HCT116 (cell line): ENCODE data around the gene AMPD1. TPM values are rescaled to one million over a fixed set of nuclear protein-coding genes. Genes with fewer than 3 reads are reported as not detected.

Source experiments
- ATAC-seq: fragments of 200-7000 bp; cut with Tn5 transposase; 2 replicates; pipeline ENCODE4 v1.9.1; 2020; ENCODE audit warnings: mild to moderate bottlenecking, moderate library complexity
- BruUV-seq: library from RNA; stranded (reverse); fragments of 400-500 nt; replicated peaks from 2 replicates; lab custom pipeline; 2021; lab: Mats Ljungman, UMichigan
- CTCF ChIA-PET: fragments of 300-600 bp; sonication (Branson Sonifier 250); formaldehyde crosslinking; loops from one replicate; lab custom pipeline; 2021; ENCODE audit warnings: antibody characterized with exemption; lab: Charles Lee
- POLR2A ChIA-PET: fragments of 300-600, 350-600 bp; sonication (Branson Sonifier 250); formaldehyde crosslinking; loops from one replicate; lab custom pipeline; 2021; ENCODE audit warnings: antibody characterized with exemption; lab: Charles Lee
- RAD21 ChIA-PET, 2 experiments: fragments of 300-600 bp; sonication (Branson Sonifier 250); formaldehyde crosslinking; loops; one replicate each; lab custom pipeline; 2023; ENCODE audit warnings: low total read pairs in 2 of 2; ENCODE audit not compliant: uncharacterized antibody in 2 of 2, unreplicated experiment in 2 of 2, low non-redundant PET in 1 of 2; lab: Charles Lee
- DNase-seq: peaks from one replicate; pipeline ENCODE4 v3.0.0-alpha.2; 2010; ENCODE audit warnings: low read depth, low spot score
- H2AFZ ChIP-seq: fragments of 200-600 bp; shearing (Covaris generic), sonication (generic); 2 replicates; pipeline ENCODE4 v1.6.1; 2017; ENCODE audit warnings: low read depth, mixed run types, mixed read lengths, antibody characterized with exemption, low read length; ENCODE audit not compliant: poor library complexity, severe bottlenecking
- H3K27ac ChIP-seq: 2 replicates; pipeline ENCODE4 v1.5.1; 2012; ENCODE audit warnings: low read depth, low read length
- H3K27me3 ChIP-seq: fragments of 200-600 bp; sonication (generic); 2 replicates; pipeline ENCODE4 v1.6.1; 2016; ENCODE audit warnings: mixed run types, low read length, mixed read lengths; ENCODE audit not compliant: insufficient read depth
- H3K36me3 ChIP-seq, 2 experiments: fragments of 200-500 bp in 1 of 2; fragments of 200-600 bp in 1 of 2; sonication (Bioruptor generic) in 1 of 2; sonication (generic) in 1 of 2; 2 replicates each; pipeline versions ENCODE4 v1.5.1 to v1.6.1; 2014 to 2016; ENCODE audit warnings: low read length in 2 of 2, inconsistent platforms in 1 of 2, mixed read lengths in 1 of 2, mixed run types in 1 of 2; ENCODE audit not compliant: insufficient read depth in 2 of 2, control insufficient read depth in 1 of 2
- H3K4me1 ChIP-seq, 2 experiments: fragments of 200-600 bp in 1 of 2; sonication (generic) in 1 of 2; 2 replicates each; pipeline versions ENCODE4 v1.5.1 to v1.6.1; 2012 to 2017; ENCODE audit warnings: low read length in 2 of 2, inconsistent platforms in 1 of 2, mild to moderate bottlenecking in 1 of 2, mixed read lengths in 1 of 2, mixed run types in 1 of 2, moderate library complexity in 1 of 2; ENCODE audit not compliant: insufficient read depth in 2 of 2, control insufficient read depth in 1 of 2
- H3K4me2 ChIP-seq: fragments of 200-600 bp; sonication (generic); 2 replicates; pipeline ENCODE4 v1.6.1; 2017; ENCODE audit warnings: mixed run types, low read length, mixed read lengths
- H3K4me3 ChIP-seq, 2 experiments: fragments of 200-600 bp in 1 of 2; sonication (generic) in 1 of 2; replicated peaks in 1 of 2; 2 replicates each; pipeline ENCODE4 v1.5.1; 2011 to 2016; ENCODE audit warnings: low read length in 2 of 2, control low read depth in 1 of 2, low read depth in 1 of 2, mild to moderate bottlenecking in 1 of 2, mixed read lengths in 1 of 2, mixed run types in 1 of 2
- H3K79me2 ChIP-seq: fragments of 200-600 bp; sonication (generic); 2 replicates; pipeline ENCODE4 v1.6.1; 2017; ENCODE audit warnings: mild to moderate bottlenecking, mixed run types, low read length, moderate library complexity, mixed read lengths; ENCODE audit not compliant: insufficient read depth
- H3K9ac ChIP-seq: fragments of 200-600 bp; sonication (generic); 2 replicates; pipeline ENCODE4 v1.6.1; 2016; ENCODE audit warnings: low read length, mixed read lengths
- H3K9me2 ChIP-seq: fragments of 200-600 bp; sonication (generic), shearing (Covaris generic); 2 replicates; pipeline ENCODE4 v1.6.1; 2017; ENCODE audit warnings: mixed run types, mild to moderate bottlenecking, moderate library complexity; ENCODE audit not compliant: insufficient read depth
- H3K9me3 ChIP-seq, 2 experiments: fragments of 200-500 bp in 1 of 2; fragments of 200-600 bp in 1 of 2; sonication (Bioruptor generic) in 1 of 2; sonication (generic) in 1 of 2; 2 replicates each; pipeline ENCODE4 v1.6.1; 2014 to 2017; ENCODE audit warnings: low read length in 2 of 2, mixed read lengths in 2 of 2, inconsistent platforms in 1 of 2, low read depth in 1 of 2, mild to moderate bottlenecking in 1 of 2, mixed run types in 1 of 2, moderate library complexity in 1 of 2; ENCODE audit not compliant: control insufficient read depth in 1 of 2, insufficient read depth in 1 of 2
- H4K20me1 ChIP-seq: fragments of 200-600 bp; sonication (generic), shearing (Covaris generic); 2 replicates; pipeline ENCODE4 v1.6.1; 2017; ENCODE audit warnings: mixed run types, mild to moderate bottlenecking, moderate library complexity; ENCODE audit not compliant: insufficient read depth
- CEBPB ChIP-seq: IDR thresholded peaks from 2 replicates; pipeline ENCODE4 v1.6.1; 2012; ENCODE audit warnings: low read depth
- CTCF ChIP-seq, 3 experiments: fragments of 200-600 bp in 1 of 3; sonication (generic) in 1 of 3; IDR thresholded peaks in 2 of 3; conservative IDR thresholded peaks in 1 of 3; 2 replicates each; pipeline ENCODE4 v1.5.1; 2012 to 2017; ENCODE audit warnings: low read depth in 2 of 3, low read length in 2 of 3, antibody characterized with exemption in 1 of 3, borderline replicate concordance in 1 of 3, control low read depth in 1 of 3, mild to moderate bottlenecking in 1 of 3, mixed read lengths in 1 of 3, mixed run types in 1 of 3, moderate library complexity in 1 of 3; ENCODE audit not compliant: insufficient read depth in 1 of 3
- EGR1 ChIP-seq: IDR thresholded peaks from 2 replicates; pipeline ENCODE4 v1.6.1; 2012; ENCODE audit warnings: low read depth
- ELF1 ChIP-seq: IDR thresholded peaks from 2 replicates; pipeline ENCODE4 v1.6.1; 2012; ENCODE audit warnings: low read depth, borderline replicate concordance
- EZH2 ChIP-seq: fragments of 200-600 bp; sonication (generic); IDR thresholded peaks from 2 replicates; pipeline ENCODE4 v1.6.1; 2017; ENCODE audit warnings: antibody characterized with exemption, mixed run types
- EZH2phosphoT487 ChIP-seq: fragments of 200-600 bp; IDR thresholded peaks from 2 replicates; pipeline ENCODE4 v1.6.1; 2018; ENCODE audit warnings: antibody characterized with exemption, borderline replicate concordance
- FOSL1 ChIP-seq: IDR thresholded peaks from 2 replicates; pipeline ENCODE4 v1.6.1; 2012; ENCODE audit warnings: low read depth
- JUND ChIP-seq: IDR thresholded peaks from 2 replicates; pipeline ENCODE4 v1.6.1; 2012
- POLR2AphosphoS5 ChIP-seq: IDR thresholded peaks from 2 replicates; pipeline ENCODE4 v1.6.1; 2011; ENCODE audit warnings: mild to moderate bottlenecking, low read depth, low read length, moderate library complexity
- RAD21 ChIP-seq: IDR thresholded peaks from 2 replicates; pipeline ENCODE4 v1.6.1; 2012; ENCODE audit warnings: low read depth, mild to moderate bottlenecking
- REST ChIP-seq: IDR thresholded peaks from 2 replicates; pipeline ENCODE4 v1.6.1; 2012; ENCODE audit warnings: low read depth
- SIN3A ChIP-seq: IDR thresholded peaks from 2 replicates; pipeline ENCODE4 v1.6.1; 2012; ENCODE audit warnings: low read depth
- SP1 ChIP-seq: IDR thresholded peaks from 2 replicates; pipeline ENCODE4 v1.6.1; 2012; ENCODE audit warnings: low read depth
- SRF ChIP-seq: IDR thresholded peaks from 2 replicates; pipeline ENCODE4 v1.6.1; 2012; ENCODE audit warnings: low read depth
- TCF7L2 ChIP-seq: IDR thresholded peaks from 2 replicates; pipeline ENCODE4 v1.7.0; 2011; ENCODE audit warnings: borderline replicate concordance, inconsistent platforms; ENCODE audit not compliant: insufficient read depth, insufficient read length; ENCODE audit errors: extremely low read depth
- YY1 ChIP-seq: IDR thresholded peaks from 2 replicates; pipeline ENCODE4 v1.6.1; 2011; ENCODE audit warnings: low read length, low read depth, moderate library complexity, mild to moderate bottlenecking; ENCODE audit not compliant: insufficient replicate concordance; ENCODE audit errors: extremely low read depth
- ZBTB33 ChIP-seq: IDR thresholded peaks from 2 replicates; pipeline ENCODE4 v1.6.1; 2011; ENCODE audit warnings: mild to moderate bottlenecking, low read length, moderate library complexity; ENCODE audit not compliant: insufficient replicate concordance; ENCODE audit errors: extremely low read depth
- ZFX ChIP-seq: fragments of 450-650 bp; IDR thresholded peaks from 2 replicates; pipeline ENCODE4 v1.6.1; 2017
- ZNF274 ChIP-seq: fragments of 200-500 bp; sonication (Bioruptor generic); IDR thresholded peaks from 2 replicates; pipeline ENCODE4 v1.6.1; 2014; ENCODE audit warnings: mild to moderate bottlenecking, low read depth, low read length, inconsistent platforms
- intact Hi-C: fragments of 100-400 bp; cut with micrococcal nuclease; formaldehyde crosslinking; loops from 2 replicates; pipeline ENCODE4 v1.10.0; 2022
- total RNA-seq: library from RNA; stranded (reverse); gene quantifications from one replicate; pipeline ENCODE4 v1.2.1, GENCODE V29; 2021; ENCODE audit not compliant: unreplicated experiment
- TF ChIP-seq, protein P1 (sequence below): IDR thresholded peaks from 2 replicates; pipeline ENCODE4 v1.6.1; 2012

The AMPD1 gene
- total RNA-seq, 1 experiment from 2014 or later, result not detected

GRCh38 chr1:114740331-114740730, 45.0 kb upstream of the AMPD1 start:
- H4K20me1 ChIP-seq, result peaks cover 48% of the 10 kb centered on the region; the same call in 1 of the 2 replicates
- RAD21 ChIA-PET, result no interaction called here
- no peaks in the 10 kb centered on the region for H3K9me2 ChIP-seq
- no peaks in the 10 kb centered on the region for H3K27me3 ChIP-seq
- BruUV-seq, result no TSS peak
- H2AFZ ChIP-seq, result no peak overlapping the region
- peaks cover 100% of the 10 kb centered on the region for H3K79me2 ChIP-seq
- H3K4me1 ChIP-seq, result no peaks in the 10 kb centered on the region
- no peaks in the 10 kb centered on the region for H3K9me3 ChIP-seq
- no peak overlapping the region for H3K27ac ChIP-seq
- no peak overlapping the region for H3K4me3 ChIP-seq
- H3K9ac ChIP-seq, result no peak overlapping the region
- CTCF ChIA-PET, result no interaction called here
- peaks cover 51 to 60% of the 10 kb centered on the region in 2 experiments for H3K36me3 ChIP-seq
- H3K4me2 ChIP-seq, result no peak overlapping the region
- no peak for ATAC-seq
- intact Hi-C loops, result no loop called here
- DNase-seq, result no peak
- TF ChIP-seq ZFX, result no peak
- TF ChIP-seq REST, result no peak
- TF ChIP-seq YY1, result no peak
- TF ChIP-seq JUND, result no peak
- TF ChIP-seq ELF1, result no peak
- no peak for TF ChIP-seq SP1
- TF ChIP-seq FOSL1, result no peak
- no peak for TF ChIP-seq ZNF274
- no peak for TF ChIP-seq EGR1
- TF ChIP-seq TCF7L2, result no peak
- no peak for TF ChIP-seq ZBTB33
- no peak for TF ChIP-seq CEBPB
- no peak for TF ChIP-seq RAD21
- TF ChIP-seq EZH2phosphoT487, result no peak
- no peak for TF ChIP-seq EZH2
- no peak for TF ChIP-seq SIN3A
- TF ChIP-seq, protein P1, sequence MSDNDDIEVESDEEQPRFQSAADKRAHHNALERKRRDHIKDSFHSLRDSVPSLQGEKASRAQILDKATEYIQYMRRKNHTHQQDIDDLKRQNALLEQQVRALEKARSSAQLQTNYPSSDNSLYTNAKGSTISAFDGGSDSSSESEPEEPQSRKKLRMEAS, result no peak
- no peak for TF ChIP-seq POLR2AphosphoS5
- no peak for TF ChIP-seq SRF
- TF ChIP-seq CTCF (IDR thresholded peaks at IDR 0.05 in 2 of 3, conservative IDR thresholded peaks at IDR 0.05 in 1 of 3; ENCODE audit: borderline replicate concordance in 1 of 3, insufficient read depth in 1 of 3, low read depth in 2 of 3, low read length in 2 of 3), result no peak
- POLR2A ChIA-PET, result no interaction called here
